Mammary epithelial cell (primary cell): ENCODE data around the gene ARHGAP28.

Experiments used
- EZH2 ChIP-seq: IDR thresholded peaks from 2 replicates; pipeline ENCODE4 v1.6.1; 2012; ENCODE audit warnings: low read length, inconsistent platforms, borderline replicate concordance
- TF ChIP-seq, protein P1 (sequence below), 2 donors: IDR thresholded peaks in 1 of 2; conservative IDR thresholded peaks in 1 of 2; 2 replicates each; pipeline ENCODE4 v1.5.1; 2011 to 2012; ENCODE audit warnings: inconsistent platforms in 2 of 2, low read length in 2 of 2, mild to moderate bottlenecking in 2 of 2, control low read depth in 1 of 2, low read depth in 1 of 2; ENCODE audit not compliant: insufficient read depth in 1 of 2; ENCODE audit errors: extremely low read depth in 1 of 2

DNA sequence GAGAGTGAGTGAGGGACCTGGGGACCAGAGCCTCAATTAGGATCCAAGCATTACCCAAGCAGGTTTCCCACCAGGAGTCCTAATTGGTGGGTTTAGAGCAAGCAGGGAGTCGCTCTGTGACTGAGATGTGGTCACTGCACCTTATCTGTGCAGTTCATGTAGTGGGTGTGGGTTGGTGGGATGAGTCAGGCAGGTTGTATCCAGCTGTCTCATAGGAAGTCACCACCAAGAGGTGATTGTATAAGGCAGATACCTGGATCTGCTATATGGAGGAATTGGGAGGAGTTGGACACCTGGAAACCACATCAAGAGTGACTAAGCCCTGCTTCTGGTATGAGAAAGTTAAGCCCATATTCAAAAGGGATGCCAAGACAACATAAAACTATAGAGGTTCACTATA lies 106.8 kb downstream of the ARHGAP28 start:
- TF ChIP-seq, protein P1, sequence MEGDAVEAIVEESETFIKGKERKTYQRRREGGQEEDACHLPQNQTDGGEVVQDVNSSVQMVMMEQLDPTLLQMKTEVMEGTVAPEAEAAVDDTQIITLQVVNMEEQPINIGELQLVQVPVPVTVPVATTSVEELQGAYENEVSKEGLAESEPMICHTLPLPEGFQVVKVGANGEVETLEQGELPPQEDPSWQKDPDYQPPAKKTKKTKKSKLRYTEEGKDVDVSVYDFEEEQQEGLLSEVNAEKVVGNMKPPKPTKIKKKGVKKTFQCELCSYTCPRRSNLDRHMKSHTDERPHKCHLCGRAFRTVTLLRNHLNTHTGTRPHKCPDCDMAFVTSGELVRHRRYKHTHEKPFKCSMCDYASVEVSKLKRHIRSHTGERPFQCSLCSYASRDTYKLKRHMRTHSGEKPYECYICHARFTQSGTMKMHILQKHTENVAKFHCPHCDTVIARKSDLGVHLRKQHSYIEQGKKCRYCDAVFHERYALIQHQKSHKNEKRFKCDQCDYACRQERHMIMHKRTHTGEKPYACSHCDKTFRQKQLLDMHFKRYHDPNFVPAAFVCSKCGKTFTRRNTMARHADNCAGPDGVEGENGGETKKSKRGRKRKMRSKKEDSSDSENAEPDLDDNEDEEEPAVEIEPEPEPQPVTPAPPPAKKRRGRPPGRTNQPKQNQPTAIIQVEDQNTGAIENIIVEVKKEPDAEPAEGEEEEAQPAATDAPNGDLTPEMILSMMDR (conservative IDR thresholded peaks at IDR 0.05 in 1 of 2, IDR thresholded peaks at IDR 0.05 in 1 of 2; ENCODE audit: extremely low read depth in 1 of 2, insufficient read depth in 1 of 2, low read depth in 1 of 2, low read length in 2 of 2), result no peak
- TF ChIP-seq EZH2, result no peak
